ENCODE results near the gene TMEM135. TPM values are rescaled to one million over a fixed set of nuclear protein-coding genes. Genes with fewer than 3 reads are reported as not detected.
"Not testable (repeated sequence)": the region's sequence is repeated elsewhere in the genome, so short reads cannot be mapped to it uniquely, and the experiment has no call there.

TMEM135 gene
- total RNA-seq, 4 donors from 2014 or later = 17.2 to 69.6 (median 33.0) TPM

DNA sequence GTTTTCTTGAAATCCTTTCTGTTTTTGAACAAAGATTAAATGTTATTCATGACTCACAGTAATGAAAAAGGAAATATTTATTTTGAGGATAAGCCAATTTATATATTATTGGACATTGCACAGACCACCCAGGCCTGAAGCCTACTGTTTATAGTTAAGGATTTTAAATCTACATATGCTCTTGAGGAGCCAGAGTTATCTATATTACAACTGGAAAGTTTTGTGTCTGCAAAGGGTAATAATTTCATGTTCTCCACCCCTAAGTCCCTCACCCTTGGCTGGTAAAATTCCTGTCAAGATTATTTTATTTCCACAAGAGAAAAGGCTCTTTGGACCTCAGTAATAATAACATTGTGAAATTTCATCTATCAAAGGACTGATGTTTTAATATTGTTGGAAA, 228.2 kb downstream of the TMEM135 start:
- H3K27ac ChIP-seq = no peak overlapping the region
- H3K4me3 ChIP-seq (replicated peaks in 1 of 3) = no peak overlapping the region
- intact Hi-C loops (cut with DNase I) = no loop called here
- no peaks in the 10 kb centered on the region for H3K36me3 ChIP-seq
- no peaks in the 10 kb centered on the region for H3K4me1 ChIP-seq
- H3K9me3 ChIP-seq = no peaks in the 10 kb centered on the region
- TF ChIP-seq POLR2A (IDR thresholded peaks at IDR 0.05) = no peak
- TF ChIP-seq, protein P1, sequence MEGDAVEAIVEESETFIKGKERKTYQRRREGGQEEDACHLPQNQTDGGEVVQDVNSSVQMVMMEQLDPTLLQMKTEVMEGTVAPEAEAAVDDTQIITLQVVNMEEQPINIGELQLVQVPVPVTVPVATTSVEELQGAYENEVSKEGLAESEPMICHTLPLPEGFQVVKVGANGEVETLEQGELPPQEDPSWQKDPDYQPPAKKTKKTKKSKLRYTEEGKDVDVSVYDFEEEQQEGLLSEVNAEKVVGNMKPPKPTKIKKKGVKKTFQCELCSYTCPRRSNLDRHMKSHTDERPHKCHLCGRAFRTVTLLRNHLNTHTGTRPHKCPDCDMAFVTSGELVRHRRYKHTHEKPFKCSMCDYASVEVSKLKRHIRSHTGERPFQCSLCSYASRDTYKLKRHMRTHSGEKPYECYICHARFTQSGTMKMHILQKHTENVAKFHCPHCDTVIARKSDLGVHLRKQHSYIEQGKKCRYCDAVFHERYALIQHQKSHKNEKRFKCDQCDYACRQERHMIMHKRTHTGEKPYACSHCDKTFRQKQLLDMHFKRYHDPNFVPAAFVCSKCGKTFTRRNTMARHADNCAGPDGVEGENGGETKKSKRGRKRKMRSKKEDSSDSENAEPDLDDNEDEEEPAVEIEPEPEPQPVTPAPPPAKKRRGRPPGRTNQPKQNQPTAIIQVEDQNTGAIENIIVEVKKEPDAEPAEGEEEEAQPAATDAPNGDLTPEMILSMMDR (IDR thresholded peaks at IDR 0.05) = no peak
- no peak for DNase-seq
- no peaks in the 10 kb centered on the region for H3K27me3 ChIP-seq

DNA sequence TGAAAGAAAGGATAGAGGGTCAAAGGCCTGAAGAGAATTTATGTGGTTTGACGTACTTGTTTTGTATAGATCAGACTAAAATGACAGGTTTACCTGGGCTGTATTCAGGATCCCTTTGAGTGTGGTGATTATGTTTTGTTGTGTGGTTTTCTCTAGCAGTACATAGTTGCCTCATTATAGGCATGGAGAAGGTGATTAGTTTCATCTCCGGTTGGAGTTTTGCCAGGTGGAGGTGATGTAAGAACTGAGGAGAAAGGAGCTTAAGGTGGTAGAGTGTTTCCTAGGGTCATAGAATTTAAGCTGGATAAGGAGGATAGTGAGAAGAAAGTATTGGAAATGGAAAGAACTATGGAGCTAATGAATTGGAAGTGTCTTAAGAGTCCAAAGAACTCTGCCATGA, 229.0 kb downstream of the TMEM135 start:
- WGBS, 2 donors = 72 to 75% methylated on average over 2 of the region's 2 CpGs
- H3K4me3 ChIP-seq (replicated peaks in 1 of 3) = no peak overlapping the region
- H3K36me3 ChIP-seq = no peaks in the 10 kb centered on the region
- no peaks in the 10 kb centered on the region for H3K27me3 ChIP-seq
- no peaks in the 10 kb centered on the region for H3K4me1 ChIP-seq
- no peak overlapping the region for H3K27ac ChIP-seq
- no peaks in the 10 kb centered on the region for H3K9me3 ChIP-seq
- TF ChIP-seq, protein P1 (IDR thresholded peaks at IDR 0.05) = no peak
- TF ChIP-seq POLR2A (IDR thresholded peaks at IDR 0.05) = no peak
- DNase-seq = no peak
- intact Hi-C loops (cut with DNase I) = no loop called here

DNA sequence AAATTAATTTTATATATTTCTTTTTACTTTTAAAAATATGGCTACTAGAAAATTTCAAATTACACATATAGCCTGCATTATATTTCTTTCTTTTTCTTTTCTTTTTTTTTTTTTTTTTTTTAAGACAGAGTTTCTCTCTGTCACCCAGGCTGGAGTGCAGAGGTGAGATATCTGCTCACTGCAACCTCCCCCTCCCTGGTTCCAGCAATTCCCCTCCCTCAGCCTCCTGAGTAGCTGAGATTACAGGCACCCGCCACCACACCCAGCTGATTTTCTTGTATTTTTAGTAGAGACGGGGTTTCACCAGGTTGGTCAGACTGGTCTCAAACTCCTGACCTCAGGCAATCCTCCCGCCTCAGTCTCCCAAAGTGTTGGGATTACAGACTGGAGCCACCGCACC, 234.2 kb downstream of the TMEM135 start:
- DNase-seq; H3K27me3 ChIP-seq; intact Hi-C loops (cut with DNase I); H3K27ac ChIP-seq; H3K4me1 ChIP-seq; H3K4me3 ChIP-seq (replicated peaks in 1 of 3); H3K36me3 ChIP-seq; H3K9me3 ChIP-seq: not testable (repeated sequence)
- WGBS, 2 donors = 97 to 98% methylated on average over 4 of the region's 4 CpGs

DNA sequence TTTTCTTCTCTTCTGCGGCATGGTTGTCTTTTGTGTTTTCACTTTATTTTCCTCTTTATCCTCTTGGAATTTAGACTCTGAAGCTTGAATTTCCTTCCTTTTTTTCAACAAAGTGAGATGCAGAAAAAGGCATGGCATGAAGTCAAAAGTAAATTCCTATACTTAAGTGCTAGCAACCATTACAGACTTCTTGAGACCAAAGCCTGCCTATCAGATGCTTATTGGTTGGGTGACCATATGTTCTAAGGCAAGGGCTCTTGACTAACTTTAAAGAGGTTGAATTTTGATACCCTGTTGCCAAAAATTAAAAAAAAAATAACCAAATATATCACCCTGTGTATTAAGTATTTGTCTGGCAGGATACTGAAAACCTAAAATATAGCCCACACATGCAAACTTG, 237.4 kb downstream of the TMEM135 start:
- no peaks in the 10 kb centered on the region for H3K36me3 ChIP-seq
- H3K4me1 ChIP-seq = no peaks in the 10 kb centered on the region
- H3K9me3 ChIP-seq = no peaks in the 10 kb centered on the region
- no peak overlapping the region for H3K27ac ChIP-seq
- no peaks in the 10 kb centered on the region for H3K27me3 ChIP-seq
- no peak for DNase-seq
- TF ChIP-seq, protein P1 (IDR thresholded peaks at IDR 0.05) = no peak
- no peak for TF ChIP-seq POLR2A (IDR thresholded peaks at IDR 0.05)
- intact Hi-C loops (cut with DNase I) = no loop called here
- 42 to 56% methylated on average over 1 of the region's 1 CpG for WGBS, 2 donors
- no peak overlapping the region for H3K4me3 ChIP-seq (replicated peaks in 1 of 3)

DNA sequence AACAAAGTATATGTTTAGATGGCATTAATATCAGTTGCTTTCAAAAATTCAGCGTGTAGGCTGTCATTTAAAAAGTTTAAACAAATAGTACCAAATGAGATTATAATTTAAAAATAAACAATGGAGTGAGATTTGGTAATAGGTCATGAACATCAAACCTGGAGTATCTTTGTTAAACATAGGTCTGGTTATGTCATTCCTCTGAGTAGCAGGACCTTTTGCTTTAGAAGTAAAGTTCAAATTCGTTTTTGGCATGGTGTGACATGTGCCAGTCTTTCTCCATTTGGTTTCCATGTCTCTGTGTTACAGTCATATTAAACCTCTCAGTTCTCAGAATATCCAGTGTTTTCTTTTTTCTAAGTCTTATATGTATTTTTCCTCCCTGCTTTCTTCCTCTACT, 242.4 kb downstream of the TMEM135 start:
- Histone ChIP-seq H3K27ac (no peak overlapping the region), H3K27me3 (no peaks in the 10 kb centered on the region), H3K4me3 (replicated peaks in 1 of 3) (no peak overlapping the region), H3K4me1 (peaks cover 0 to 4% of the 10 kb centered on the region in 2 donors), H3K9me3 (no peaks in the 10 kb centered on the region), H3K36me3 (no peaks in the 10 kb centered on the region)
- WGBS, 2 donors = 61 to 84% methylated on average over 2 of the region's 2 CpGs
- intact Hi-C loops (cut with DNase I) = no loop called here
- no peak for TF ChIP-seq POLR2A (IDR thresholded peaks at IDR 0.05)
- TF ChIP-seq, protein P1 (IDR thresholded peaks at IDR 0.05) = no peak
- DNase-seq = no peak

DNA sequence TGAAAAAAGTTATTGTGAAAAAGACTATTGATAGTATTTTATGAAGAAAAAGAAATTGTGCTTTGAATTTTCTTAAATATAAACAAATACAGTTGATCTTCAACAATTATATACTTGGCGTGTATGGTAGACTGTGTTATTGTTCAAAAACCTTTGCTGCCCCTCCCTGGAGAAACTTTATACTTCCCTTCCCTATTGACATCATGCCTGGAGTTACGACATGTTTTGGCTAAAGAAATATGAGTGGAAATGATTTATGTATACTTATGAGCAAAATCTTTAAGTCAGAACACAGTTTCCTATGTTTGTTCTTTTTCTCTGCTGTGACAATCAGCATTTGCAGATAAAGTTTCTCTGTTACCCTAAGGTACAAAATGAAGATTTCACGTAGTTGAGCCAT, 243.8 kb downstream of the TMEM135 start:
- no peaks in the 10 kb centered on the region for H3K9me3 ChIP-seq
- H3K4me1 ChIP-seq = peaks cover 0 to 4% of the 10 kb centered on the region in 2 donors
- WGBS, 2 donors = 67 to 68% methylated on average over 3 of the region's 3 CpGs
- H3K27ac ChIP-seq = no peak overlapping the region
- no peak for TF ChIP-seq POLR2A (IDR thresholded peaks at IDR 0.05)
- TF ChIP-seq, protein P1 (IDR thresholded peaks at IDR 0.05) = no peak
- no peak for DNase-seq
- H3K27me3 ChIP-seq = no peaks in the 10 kb centered on the region
- H3K4me3 ChIP-seq (replicated peaks in 1 of 3) = no peak overlapping the region
- no peaks in the 10 kb centered on the region for H3K36me3 ChIP-seq
- intact Hi-C loops (cut with DNase I) = no loop called here

Data from thyroid gland (tissue), 4 donors.